Measurements from ENCODE around the gene SLC12A8. TPM values are rescaled to one million over a fixed set of nuclear protein-coding genes. Genes with fewer than 3 reads are reported as not detected.

Gene SLC12A8
- total RNA-seq, 3 donors from 2014 or later: 8.0 to 19.3 (median 13.6) TPM

DNA sequence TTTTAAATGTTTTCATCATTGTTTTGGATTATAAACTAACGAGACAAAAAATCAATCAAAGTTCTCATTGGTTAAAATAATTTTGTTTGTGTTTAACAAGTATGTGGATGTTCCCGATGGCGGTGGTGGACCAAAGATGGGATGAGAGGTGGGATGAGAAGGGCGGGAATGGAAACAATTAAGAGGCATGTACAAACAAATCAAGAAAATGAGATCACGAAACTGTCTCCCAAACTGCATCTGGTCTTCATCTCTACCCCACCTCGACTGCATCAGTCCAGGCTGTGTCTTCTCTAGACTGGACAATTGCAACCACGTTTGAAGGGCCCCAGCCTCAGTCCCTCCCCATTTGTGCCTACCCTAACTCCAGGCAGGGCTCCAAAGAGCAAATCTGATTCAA, 56.1 kb downstream of the SLC12A8 start:
- ATAC-seq: no peak
- no peak for DNase-seq
- Histone ChIP-seq H3K9me3 (no peaks in the 10 kb centered on the region), H3K36me3 (ENCODE audit: low read depth) (no peaks in the 10 kb centered on the region), H3K4me1 (ENCODE audit: low read depth) (no peaks in the 10 kb centered on the region), H3K4me3 (no peak overlapping the region)
- intact Hi-C loops (cut with DNase I, micrococcal nuclease): loop anchor here in 1 of 2 donors (10.0 kb wide), 1 partner anchor 162 kb away; no protein-coding TSS in a partner anchor
- TF ChIP-seq, protein P1, sequence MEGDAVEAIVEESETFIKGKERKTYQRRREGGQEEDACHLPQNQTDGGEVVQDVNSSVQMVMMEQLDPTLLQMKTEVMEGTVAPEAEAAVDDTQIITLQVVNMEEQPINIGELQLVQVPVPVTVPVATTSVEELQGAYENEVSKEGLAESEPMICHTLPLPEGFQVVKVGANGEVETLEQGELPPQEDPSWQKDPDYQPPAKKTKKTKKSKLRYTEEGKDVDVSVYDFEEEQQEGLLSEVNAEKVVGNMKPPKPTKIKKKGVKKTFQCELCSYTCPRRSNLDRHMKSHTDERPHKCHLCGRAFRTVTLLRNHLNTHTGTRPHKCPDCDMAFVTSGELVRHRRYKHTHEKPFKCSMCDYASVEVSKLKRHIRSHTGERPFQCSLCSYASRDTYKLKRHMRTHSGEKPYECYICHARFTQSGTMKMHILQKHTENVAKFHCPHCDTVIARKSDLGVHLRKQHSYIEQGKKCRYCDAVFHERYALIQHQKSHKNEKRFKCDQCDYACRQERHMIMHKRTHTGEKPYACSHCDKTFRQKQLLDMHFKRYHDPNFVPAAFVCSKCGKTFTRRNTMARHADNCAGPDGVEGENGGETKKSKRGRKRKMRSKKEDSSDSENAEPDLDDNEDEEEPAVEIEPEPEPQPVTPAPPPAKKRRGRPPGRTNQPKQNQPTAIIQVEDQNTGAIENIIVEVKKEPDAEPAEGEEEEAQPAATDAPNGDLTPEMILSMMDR (IDR thresholded peaks at IDR 0.05): no peak

DNA sequence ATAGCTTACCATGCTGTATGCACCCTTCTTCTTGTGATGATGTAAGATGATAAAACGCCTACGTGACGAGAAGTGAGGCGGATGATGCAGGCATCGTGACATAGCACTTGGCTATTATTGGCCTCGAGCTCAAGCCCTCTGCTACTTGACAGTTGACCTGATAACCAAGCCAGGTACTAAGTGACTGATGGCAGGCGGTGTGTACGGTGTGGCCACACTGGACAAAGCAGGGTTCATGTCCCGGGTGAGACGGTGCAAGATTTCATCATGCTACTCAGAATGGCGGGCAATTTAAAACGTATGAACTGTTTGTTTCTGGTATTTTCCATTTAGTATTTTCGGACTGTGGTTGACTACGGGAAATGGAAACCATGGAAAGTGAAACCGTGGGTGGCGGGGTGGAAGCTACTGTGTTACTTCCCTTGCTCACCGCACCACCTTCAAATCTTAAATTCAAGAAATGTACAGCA, 57.7 kb downstream of the SLC12A8 start:
- intact Hi-C loops (cut with DNase I, micrococcal nuclease): loop anchor here in 1 of 2 donors (5.0 to 10.0 kb wide), 2 partner anchors 160 to 167 kb away; no protein-coding TSS in a partner anchor
- TF ChIP-seq, protein P1 (IDR thresholded peaks at IDR 0.05): no peak
- Histone ChIP-seq H3K9me3 (no peaks in the 10 kb centered on the region), H3K36me3 (ENCODE audit: low read depth) (no peaks in the 10 kb centered on the region), H3K4me3 (no peak overlapping the region), H3K4me1 (ENCODE audit: low read depth) (no peaks in the 10 kb centered on the region)
- DNase-seq (no peak), ATAC-seq (no peak)

DNA sequence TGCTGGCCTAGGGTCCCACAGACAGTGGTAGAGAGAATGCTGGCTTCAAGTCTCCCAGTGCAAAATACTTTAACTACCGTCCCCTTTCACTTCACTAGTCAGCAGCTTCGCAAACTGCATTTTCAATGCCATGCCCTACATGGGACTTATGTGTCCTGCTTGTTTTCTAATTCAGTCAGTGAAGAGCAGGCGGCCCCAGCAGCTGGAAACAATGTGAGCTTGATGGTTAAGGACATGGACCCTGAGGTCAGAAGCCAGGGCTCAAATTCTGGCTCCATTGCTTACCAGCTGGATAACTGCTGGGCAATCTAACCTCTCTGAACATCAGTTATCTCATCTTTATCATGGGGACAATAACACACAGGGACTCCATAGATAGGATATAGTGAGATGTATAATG, 58.4 kb downstream of the SLC12A8 start:
- intact Hi-C loops (cut with DNase I, micrococcal nuclease): loop anchor here in 1 of 2 donors (5.0 to 10.0 kb wide), 2 partner anchors 159 to 168 kb away; no protein-coding TSS in a partner anchor
- Histone ChIP-seq H3K36me3 (ENCODE audit: low read depth) (no peaks in the 10 kb centered on the region), H3K9me3 (no peaks in the 10 kb centered on the region), H3K4me3 (no peak overlapping the region), H3K4me1 (ENCODE audit: low read depth) (no peaks in the 10 kb centered on the region)
- TF ChIP-seq, protein P1 (IDR thresholded peaks at IDR 0.05): no peak
- ATAC-seq (no peak), DNase-seq (no peak)

GRCh38 chr3:125152951-125153350, 59.6 kb downstream of the SLC12A8 start:
- TF ChIP-seq, protein P1 (IDR thresholded peaks at IDR 0.05): no peak
- Histone ChIP-seq H3K4me1 (ENCODE audit: low read depth) (no peaks in the 10 kb centered on the region), H3K4me3 (no peak overlapping the region), H3K9me3 (no peaks in the 10 kb centered on the region), H3K36me3 (ENCODE audit: low read depth) (no peaks in the 10 kb centered on the region)
- ATAC-seq (no peak), DNase-seq (no peak)
- intact Hi-C loops (cut with DNase I, micrococcal nuclease): loop anchor here in 1 of 2 donors (5.0 to 10.0 kb wide), 2 partner anchors 158 to 169 kb away; no protein-coding TSS in a partner anchor

GRCh38 chr3:125151916-125152315, 60.6 kb downstream of the SLC12A8 start:
- no peaks in the 10 kb centered on the region for H3K9me3 ChIP-seq
- no peak for DNase-seq
- H3K4me3 ChIP-seq: no peak overlapping the region
- ATAC-seq: no peak
- TF ChIP-seq, protein P1 (IDR thresholded peaks at IDR 0.05): no peak
- no peaks in the 10 kb centered on the region for H3K36me3 ChIP-seq (ENCODE audit: low read depth)
- no peaks in the 10 kb centered on the region for H3K4me1 ChIP-seq (ENCODE audit: low read depth)
- intact Hi-C loops (cut with DNase I, micrococcal nuclease): loop anchor here in 1 of 2 donors (5.0 to 10.0 kb wide), 2 partner anchors 157 to 170 kb away; no protein-coding TSS in a partner anchor

All from mucosa of descending colon (tissue), 3 donors.